Liver (tissue), 9 donors: Measurements from ENCODE around the gene KCNA4. TPM values are rescaled to one million over a fixed set of nuclear protein-coding genes. Genes with fewer than 3 reads are reported as not detected.

ENCODE experiments used
- DNase-seq: peaks from one replicate; pipeline ENCODE4 v3.0.0-alpha.2; 2017; ENCODE audit warnings: low spot score
- H3K27ac ChIP-seq, 2 donors: one replicate each; pipeline ENCODE4 v1.7.0; 2013; ENCODE audit warnings: inconsistent platforms in 2 of 2, low read length in 2 of 2, control low read depth in 1 of 2, low read depth in 1 of 2, mild to moderate bottlenecking in 1 of 2
- H3K27me3 ChIP-seq, 4 donors: one replicate each; pipeline versions ENCODE4 v1.6.1 to v1.7.0; 2013; ENCODE audit warnings: low read length in 3 of 4, inconsistent platforms in 1 of 4, mild to moderate bottlenecking in 1 of 4, moderate library complexity in 1 of 4; ENCODE audit not compliant: control insufficient read depth in 4 of 4, insufficient read depth in 4 of 4
- H3K36me3 ChIP-seq, 4 donors: one replicate each; pipeline versions ENCODE4 v1.6.1 to v1.7.0; 2013; ENCODE audit warnings: low read length in 3 of 4, mild to moderate bottlenecking in 3 of 4, low read depth in 1 of 4, moderate library complexity in 1 of 4; ENCODE audit not compliant: control insufficient read depth in 4 of 4, insufficient read depth in 3 of 4
- H3K4me1 ChIP-seq, 4 donors: one replicate each; pipeline versions ENCODE4 v1.6.1 to v1.7.0; 2013; ENCODE audit warnings: low read length in 3 of 4, mild to moderate bottlenecking in 3 of 4, moderate library complexity in 1 of 4; ENCODE audit not compliant: control insufficient read depth in 4 of 4, insufficient read depth in 4 of 4
- H3K4me3 ChIP-seq, 3 donors: one replicate each; pipeline versions ENCODE4 v1.6.1 to v1.7.0; 2013; ENCODE audit warnings: low read length in 3 of 3, control low read depth in 1 of 3, low read depth in 1 of 3, mild to moderate bottlenecking in 1 of 3
- H3K9ac ChIP-seq, 2 donors: one replicate each; pipeline ENCODE4 v1.7.0; 2013; ENCODE audit warnings: low read length in 2 of 2, mild to moderate bottlenecking in 2 of 2, moderate library complexity in 2 of 2, control low read depth in 1 of 2, low read depth in 1 of 2
- H3K9me3 ChIP-seq, 4 donors: one replicate each; pipeline versions ENCODE4 v1.6.1 to v1.7.0; 2013; ENCODE audit warnings: low read length in 3 of 4; ENCODE audit not compliant: control insufficient read depth in 4 of 4
- ATF3 ChIP-seq: IDR thresholded peaks from 2 replicates; pipeline ENCODE4 v1.6.1; 2016; ENCODE audit warnings: antibody characterized with exemption
- CTCF ChIP-seq: fragments of 150-350 bp; IDR thresholded peaks from 2 replicates; pipeline ENCODE4 v1.5.1; 2017; ENCODE audit warnings: improper control_type of control experiment, low read depth, low read length; ENCODE audit not compliant: missing input control
- EGR1 ChIP-seq, 2 donors: IDR thresholded peaks; 2 replicates each; pipeline ENCODE4 v1.6.1; 2016 to 2018; ENCODE audit warnings: antibody characterized with exemption in 2 of 2, low read depth in 2 of 2
- FOXA1 ChIP-seq: IDR thresholded peaks from 2 replicates; pipeline ENCODE4 v1.6.1; 2016; ENCODE audit warnings: antibody characterized with exemption
- FOXA2 ChIP-seq: IDR thresholded peaks from 2 replicates; pipeline ENCODE4 v1.6.1; 2016; ENCODE audit warnings: antibody characterized with exemption
- GABPA ChIP-seq, 2 donors: IDR thresholded peaks in 1 of 2; conservative IDR thresholded peaks in 1 of 2; 2 replicates each; pipeline ENCODE4 v1.6.1; 2016; ENCODE audit warnings: antibody characterized with exemption in 2 of 2, mild to moderate bottlenecking in 1 of 2, moderate library complexity in 1 of 2
- HNF4A ChIP-seq, 2 donors: conservative IDR thresholded peaks; 2 replicates each; pipeline ENCODE4 v1.6.1; 2016; ENCODE audit warnings: antibody characterized with exemption in 2 of 2, mild to moderate bottlenecking in 2 of 2
- HNF4G ChIP-seq: IDR thresholded peaks from 2 replicates; pipeline ENCODE4 v1.6.1; 2016; ENCODE audit warnings: antibody characterized with exemption
- JUND ChIP-seq, 2 donors: IDR thresholded peaks; 2 replicates each; pipeline ENCODE4 v1.6.1; 2016; ENCODE audit warnings: antibody characterized with exemption in 2 of 2
- NR2F2 ChIP-seq: IDR thresholded peaks from 2 replicates; pipeline ENCODE4 v1.6.1; 2016; ENCODE audit warnings: antibody characterized with exemption
- RAD21 ChIP-seq, 2 donors: IDR thresholded peaks; 2 replicates each; pipeline ENCODE4 v1.6.1; 2016; ENCODE audit warnings: antibody characterized with exemption in 2 of 2, mild to moderate bottlenecking in 2 of 2
- REST ChIP-seq: IDR thresholded peaks from 2 replicates; pipeline ENCODE4 v1.6.1; 2016; ENCODE audit warnings: antibody characterized with exemption, mild to moderate bottlenecking
- RXRA ChIP-seq, 2 donors: IDR thresholded peaks; 2 replicates each; pipeline ENCODE4 v1.6.1; 2017 to 2018; ENCODE audit warnings: antibody characterized with exemption in 2 of 2, mild to moderate bottlenecking in 1 of 2
- SP1 ChIP-seq: IDR thresholded peaks from 2 replicates; pipeline ENCODE4 v1.6.1; 2018; ENCODE audit warnings: antibody characterized with exemption, mild to moderate bottlenecking
- TAF1 ChIP-seq: conservative IDR thresholded peaks from 2 replicates; pipeline ENCODE4 v1.6.1; 2016; ENCODE audit warnings: antibody characterized with exemption, mild to moderate bottlenecking
- YY1 ChIP-seq: IDR thresholded peaks from 2 replicates; pipeline ENCODE4 v1.6.1; 2016; ENCODE audit warnings: antibody characterized with exemption, mild to moderate bottlenecking
- ZBTB33 ChIP-seq: IDR thresholded peaks from 2 replicates; pipeline ENCODE4 v1.6.1; 2016; ENCODE audit warnings: antibody characterized with exemption
- WGBS: extraction: QIAGEN DNeasy Blood & Tissue Kit; methylation state at CpG from one replicate; pipeline ENCODE4 v1.1.7; 2013; 5-methylcytosine and 5-hydroxymethylcytosine counted together
- polyA plus RNA-seq, 2 donors: library from polyadenylated mRNA; stranded (reverse) in 1 of 2; unstranded in 1 of 2; fragments of 200-250 nt in 1 of 2; fragments of >200 nt in 1 of 2; fragmentation: Nextera tagmentation in 1 of 2; extraction: Ambion mirVana in 1 of 2; gene quantifications; one replicate each; pipeline versions ENCODE4 v1.2.1 to v1.2.3, GENCODE V29; 2013 to 2015
- total RNA-seq, 2 donors: library from RNA; depleted of rRNA; stranded (reverse); fragments of >200 nt; gene quantifications; one replicate each; pipeline ENCODE4 v1.2.3, GENCODE V29; 2014
- TF ChIP-seq, protein P1 (sequence below): IDR thresholded peaks from 2 replicates; pipeline ENCODE4 v1.6.1; 2016; ENCODE audit warnings: antibody characterized with exemption
- donor health status: healthy.
- donor health status: healthy.
- donor health status: healthy.
- donor health status: healthy.
- donor health status: healthy.

KCNA4 gene
- total and polyA plus RNA-seq, 4 donors: 0.05 to 0.59 TPM; not detected in 2

DNA sequence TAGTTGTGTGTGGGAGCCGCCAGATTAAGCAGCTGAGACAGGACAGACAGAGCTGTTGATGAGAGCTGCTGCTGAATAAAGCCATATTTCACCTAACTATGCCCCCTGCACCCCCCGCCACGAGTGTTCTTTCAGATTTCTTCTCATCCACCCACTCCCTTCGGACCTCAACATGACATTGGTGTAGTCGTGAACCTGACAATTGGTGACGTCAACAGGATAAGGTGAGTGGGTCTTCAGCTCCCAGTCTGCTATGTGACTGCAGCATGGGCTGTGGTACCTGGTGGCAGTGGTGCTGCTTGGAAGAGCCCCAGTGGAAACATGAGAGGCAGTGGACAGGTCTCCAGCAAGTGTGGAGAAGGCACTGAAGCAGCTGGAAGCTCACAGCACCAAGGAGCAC, 28.3 kb upstream of the KCNA4 start:
- Histone ChIP-seq H3K27me3 (no peaks in the 10 kb centered on the region), H3K9ac (no peak overlapping the region), H3K36me3 (no peaks in the 10 kb centered on the region), H3K27ac (no peak overlapping the region), H3K4me3 (no peak overlapping the region), H3K9me3 (no peaks in the 10 kb centered on the region), H3K4me1 (no peaks in the 10 kb centered on the region)
- no peak for DNase-seq
- TF ChIP-seq CTCF (no peak), HNF4G (no peak), REST (no peak), FOXA2 (no peak), RAD21 (IDR thresholded peaks at IDR 0.05) (no peak), NR2F2 (no peak), EGR1 (IDR thresholded peaks at IDR 0.05; ENCODE audit: low read depth in 2 of 2) (no peak)
- 61% methylated on average over 6 of the region's 6 CpGs for WGBS

GRCh38 chr11:30041171-30041570, 24.3 kb upstream of the KCNA4 start:
- Histone ChIP-seq H3K4me3 (no peak overlapping the region), H3K9ac (no peak overlapping the region), H3K27me3 (peaks cover 0 to 3% (median 0%) of the 10 kb centered on the region in 4 donors), H3K36me3 (no peaks in the 10 kb centered on the region), H3K4me1 (no peaks in the 10 kb centered on the region), H3K27ac (no peak overlapping the region), H3K9me3 (no peaks in the 10 kb centered on the region)
- TF ChIP-seq HNF4G (no peak), HNF4A (conservative IDR thresholded peaks at IDR 0.05) (no peak), NR2F2 (no peak), GABPA (IDR thresholded peaks at IDR 0.05 in 1 of 2, conservative IDR thresholded peaks at IDR 0.05 in 1 of 2) (no peak), JUND (IDR thresholded peaks at IDR 0.05) (no peak), TAF1 (no peak), EGR1 (IDR thresholded peaks at IDR 0.05; ENCODE audit: low read depth in 2 of 2) (no peak), CTCF (no peak), ATF3 (no peak), FOXA2 (no peak), RAD21 (IDR thresholded peaks at IDR 0.05) (no peak), SP1 (no peak), RXRA (IDR thresholded peaks at IDR 0.05) (no peak), YY1 (no peak), REST (no peak), ZBTB33 (no peak), FOXA1 (no peak)
- TF ChIP-seq, protein P1, sequence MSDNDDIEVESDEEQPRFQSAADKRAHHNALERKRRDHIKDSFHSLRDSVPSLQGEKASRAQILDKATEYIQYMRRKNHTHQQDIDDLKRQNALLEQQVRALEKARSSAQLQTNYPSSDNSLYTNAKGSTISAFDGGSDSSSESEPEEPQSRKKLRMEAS: no peak
- WGBS: 92% methylated on average over 14 of the region's 14 CpGs
- DNase-seq: no peak
